Astrocyte (in vitro differentiated cells and primary cell): ENCODE data around the gene ROBO2. TPM values are rescaled to one million over a fixed set of nuclear protein-coding genes. Genes with fewer than 3 reads are reported as not detected.

Source experiments
- DNase-seq: peaks from one replicate; pipeline ENCODE4 v3.0.0-alpha.2; 2010; ENCODE audit warnings: low read depth
- FAIRE-seq: peaks from 2 replicates; lab custom pipeline; 2011; peaks lifted over from hg19 to GRCh38; lab: Jason Lieb, UNC
- H2AFZ ChIP-seq: 2 replicates; pipeline ENCODE4 v1.6.0; 2012; ENCODE audit warnings: low read depth, low read length, inconsistent platforms
- H3K27ac ChIP-seq: 2 replicates; pipeline ENCODE4 v1.5.1; 2011; ENCODE audit warnings: low read depth, low read length, inconsistent platforms
- H3K27me3 ChIP-seq: 2 replicates; pipeline ENCODE4 v1.6.0; 2011; ENCODE audit warnings: low read length, inconsistent platforms; ENCODE audit not compliant: insufficient read depth
- H3K36me3 ChIP-seq: 2 replicates; pipeline ENCODE4 v1.5.1; 2011; ENCODE audit warnings: low read length, inconsistent platforms; ENCODE audit not compliant: insufficient read depth
- H3K4me1 ChIP-seq: 2 replicates; pipeline ENCODE4 v1.5.1; 2011; ENCODE audit warnings: low read length, inconsistent platforms; ENCODE audit not compliant: insufficient read depth
- H3K4me2 ChIP-seq: 2 replicates; pipeline ENCODE4 v1.6.0; 2012; ENCODE audit warnings: low read length, inconsistent platforms
- H3K4me3 ChIP-seq: 2 replicates; pipeline ENCODE4 v1.5.1; 2011; ENCODE audit warnings: low read depth, mild to moderate bottlenecking, low read length, inconsistent platforms; ENCODE audit not compliant: insufficient read depth
- H3K79me2 ChIP-seq: 2 replicates; pipeline ENCODE4 v1.6.0; 2012; ENCODE audit warnings: mild to moderate bottlenecking, low read length, inconsistent platforms; ENCODE audit not compliant: insufficient read depth
- H3K9ac ChIP-seq: 2 replicates; pipeline ENCODE4 v1.6.0; 2012; ENCODE audit warnings: mild to moderate bottlenecking, low read length, inconsistent platforms
- H3K9me3 ChIP-seq: 2 replicates; pipeline ENCODE4 v1.5.1; 2012; ENCODE audit warnings: low read depth, mild to moderate bottlenecking, low read length, inconsistent platforms; ENCODE audit not compliant: insufficient read depth
- H4K20me1 ChIP-seq: 2 replicates; pipeline ENCODE4 v1.6.0; 2012; ENCODE audit warnings: low read length, inconsistent platforms; ENCODE audit not compliant: insufficient read depth
- H3K27ac Mint-ChIP-seq: one replicate; pipeline ENCODE4 v1.8.0; 2021; ENCODE audit warnings: mild to moderate bottlenecking, mixed read lengths; ENCODE audit not compliant: unreplicated experiment
- H3K27me3 Mint-ChIP-seq: one replicate; pipeline ENCODE4 v1.8.0; 2021; ENCODE audit warnings: low read depth, mixed read lengths; ENCODE audit not compliant: unreplicated experiment
- H3K36me3 Mint-ChIP-seq: one replicate; pipeline ENCODE4 v1.8.0; 2021; ENCODE audit warnings: low read depth, mixed read lengths; ENCODE audit not compliant: unreplicated experiment
- H3K4me1 Mint-ChIP-seq: one replicate; pipeline ENCODE4 v1.8.0; 2021; ENCODE audit warnings: low read depth, mixed read lengths; ENCODE audit not compliant: unreplicated experiment
- H3K4me3 Mint-ChIP-seq: one replicate; pipeline ENCODE4 v1.8.0; 2021; ENCODE audit warnings: mild to moderate bottlenecking, moderate library complexity, mixed read lengths; ENCODE audit not compliant: unreplicated experiment
- H3K9me3 Mint-ChIP-seq: one replicate; pipeline ENCODE4 v1.8.0; 2021; ENCODE audit warnings: mild to moderate bottlenecking, mixed read lengths; ENCODE audit not compliant: unreplicated experiment
- CTCF ChIP-seq: IDR thresholded peaks from 2 replicates; pipeline ENCODE4 v1.5.1; 2011; ENCODE audit warnings: low read depth, mild to moderate bottlenecking, inconsistent platforms, low read length, moderate library complexity; ENCODE audit not compliant: insufficient read depth
- EZH2 ChIP-seq: IDR thresholded peaks from 2 replicates; pipeline ENCODE4 v1.6.1; 2012; ENCODE audit warnings: mild to moderate bottlenecking, low read length, inconsistent platforms; ENCODE audit not compliant: insufficient read depth
- total RNA-seq: library from RNA; stranded (reverse); gene quantifications from 2 replicates; pipeline ENCODE4 v1.2.1, GENCODE V29; 2021

The ROBO2 gene
- total RNA-seq, 1 donor from 2014 or later = 1.4 TPM

GRCh38 chr3:77323626-77324025 lies 283.7 kb downstream of the ROBO2 start:
- H3K4me1 Mint-ChIP-seq = peaks cover 11% of the 10 kb centered on the region
- no peak overlapping the region for H3K4me2 ChIP-seq
- no peak overlapping the region for H3K27ac ChIP-seq
- H3K36me3 Mint-ChIP-seq = no peaks in the 10 kb centered on the region
- no peaks in the 10 kb centered on the region for H3K36me3 ChIP-seq
- H3K9me3 Mint-ChIP-seq = no peaks in the 10 kb centered on the region
- H3K9ac ChIP-seq = no peak overlapping the region
- H2AFZ ChIP-seq = no peak overlapping the region
- H3K4me1 ChIP-seq = no peaks in the 10 kb centered on the region
- no peaks in the 10 kb centered on the region for H3K27me3 Mint-ChIP-seq
- FAIRE-seq (no peak), DNase-seq (no peak)
- H3K27ac Mint-ChIP-seq = no peak overlapping the region
- no peaks in the 10 kb centered on the region for H3K9me3 ChIP-seq
- H3K27me3 ChIP-seq = no peaks in the 10 kb centered on the region
- no peak overlapping the region for H3K4me3 Mint-ChIP-seq
- H3K79me2 ChIP-seq = no peaks in the 10 kb centered on the region
- no peaks in the 10 kb centered on the region for H4K20me1 ChIP-seq
- no peak overlapping the region for H3K4me3 ChIP-seq
- no peak for TF ChIP-seq CTCF
- TF ChIP-seq EZH2 = no peak

DNA sequence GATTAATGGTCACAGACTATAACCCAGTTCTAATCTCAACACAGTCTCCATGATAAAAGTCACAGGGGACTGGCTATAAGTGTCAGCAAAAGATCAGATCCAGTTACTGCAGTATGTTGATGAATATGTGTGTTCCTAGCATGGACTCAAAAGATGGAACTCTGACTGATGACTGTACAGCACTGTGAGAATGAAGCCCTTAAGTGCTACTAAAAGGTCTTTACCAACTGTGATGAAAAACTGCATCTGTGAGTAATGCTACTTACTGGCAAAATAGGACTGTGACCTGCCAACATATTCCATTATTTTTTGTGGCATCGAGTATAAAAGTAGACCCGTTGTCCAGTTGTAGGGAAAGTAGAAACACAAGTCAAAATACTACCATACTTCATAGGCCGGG lies 284.2 kb downstream of the ROBO2 start:
- no peaks in the 10 kb centered on the region for H3K9me3 Mint-ChIP-seq
- no peak overlapping the region for H3K4me3 Mint-ChIP-seq
- H2AFZ ChIP-seq = no peak overlapping the region
- no peak overlapping the region for H3K9ac ChIP-seq
- DNase-seq (no peak), FAIRE-seq (no peak)
- no peaks in the 10 kb centered on the region for H4K20me1 ChIP-seq
- H3K27me3 ChIP-seq = no peaks in the 10 kb centered on the region
- H3K9me3 ChIP-seq = no peaks in the 10 kb centered on the region
- no peaks in the 10 kb centered on the region for H3K36me3 Mint-ChIP-seq
- H3K4me3 ChIP-seq = no peak overlapping the region
- no peaks in the 10 kb centered on the region for H3K36me3 ChIP-seq
- H3K79me2 ChIP-seq = no peaks in the 10 kb centered on the region
- TF ChIP-seq CTCF = no peak
- TF ChIP-seq EZH2 = no peak
- H3K27ac Mint-ChIP-seq = no peak overlapping the region
- no peak overlapping the region for H3K27ac ChIP-seq
- no peaks in the 10 kb centered on the region for H3K27me3 Mint-ChIP-seq
- peaks cover 12% of the 10 kb centered on the region for H3K4me1 Mint-ChIP-seq
- H3K4me2 ChIP-seq = no peak overlapping the region
- H3K4me1 ChIP-seq = no peaks in the 10 kb centered on the region

- TF ChIP-seq EZH2 = no peak
- TF ChIP-seq CTCF = no peak
- H3K36me3 Mint-ChIP-seq = no peaks in the 10 kb centered on the region
- Histone ChIP-seq H4K20me1 (no peaks in the 10 kb centered on the region), H3K4me3 (no peak overlapping the region), H3K4me1 (no peaks in the 10 kb centered on the region), H3K9me3 (no peaks in the 10 kb centered on the region), H3K27me3 (no peaks in the 10 kb centered on the region), H3K27ac (no peak overlapping the region), H2AFZ (no peak overlapping the region), H3K36me3 (no peaks in the 10 kb centered on the region), H3K79me2 (no peaks in the 10 kb centered on the region), H3K4me2 (no peak overlapping the region), H3K9ac (no peak overlapping the region)
- no peak overlapping the region for H3K4me3 Mint-ChIP-seq
- H3K9me3 Mint-ChIP-seq = no peaks in the 10 kb centered on the region
- H3K27me3 Mint-ChIP-seq = no peaks in the 10 kb centered on the region
- no peak for DNase-seq
- peaks cover 12% of the 10 kb centered on the region for H3K4me1 Mint-ChIP-seq
- no peak for FAIRE-seq
- H3K27ac Mint-ChIP-seq = no peak overlapping the region
Measured at GRCh38 chr3:77325280-77325679, 285.4 kb downstream of the ROBO2 start.
